ENCODE data around the gene ACP1.

Gene ACP1

DNA sequence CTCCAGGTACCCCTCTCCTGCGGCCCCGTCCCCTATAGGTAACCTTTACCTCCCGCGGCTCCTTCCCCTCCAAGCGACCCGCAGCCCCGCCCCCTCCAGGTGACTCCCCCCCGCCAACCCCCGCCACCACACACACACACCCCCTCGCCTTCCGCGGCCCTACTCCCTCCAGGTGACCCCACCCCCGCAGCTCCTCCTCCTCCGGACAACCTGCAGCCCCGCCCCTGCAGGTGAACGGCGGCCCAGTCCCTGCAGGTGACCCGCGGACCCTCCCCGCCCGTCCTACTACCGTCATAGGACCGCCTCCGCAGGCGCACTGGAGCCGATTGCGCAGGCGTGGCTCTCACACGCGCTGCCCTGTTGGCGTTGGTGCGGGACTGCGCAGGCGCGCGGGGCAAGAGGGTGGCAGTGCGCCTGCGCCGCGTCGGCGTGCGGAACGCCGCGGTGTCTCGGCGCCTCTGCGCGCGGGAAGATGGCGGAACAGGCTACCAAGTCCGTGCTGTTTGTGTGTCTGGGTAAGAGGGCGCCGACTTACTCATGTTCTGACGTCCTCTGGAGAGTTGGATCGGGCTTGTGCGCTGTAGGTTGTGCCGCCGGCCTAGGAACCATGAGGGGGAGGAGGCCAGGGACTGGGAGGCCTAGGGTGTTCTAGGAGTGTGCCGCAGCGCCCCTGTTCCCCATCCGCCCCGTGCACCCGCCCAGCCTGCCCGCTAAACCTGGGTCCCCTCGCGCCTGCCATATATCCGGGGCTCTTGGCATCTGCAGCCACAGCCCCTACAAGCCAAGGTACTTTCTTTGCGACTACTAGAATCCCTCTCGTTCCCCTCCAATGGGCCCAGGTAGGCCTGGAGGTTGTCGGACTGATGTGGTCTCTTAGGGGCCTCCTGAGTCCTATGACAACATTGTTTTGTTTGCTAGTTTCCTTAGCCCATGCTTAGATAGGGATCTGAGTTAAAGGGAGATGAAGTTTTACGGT is at the start of gene ACP1:
TSS of gene ACP1 (plus strand) at position 455 of the 976 bp plus-strand sequence. CDS start at position 473, 18 bp downstream.
- peak; percentile 92 for DNase-seq

DNA sequence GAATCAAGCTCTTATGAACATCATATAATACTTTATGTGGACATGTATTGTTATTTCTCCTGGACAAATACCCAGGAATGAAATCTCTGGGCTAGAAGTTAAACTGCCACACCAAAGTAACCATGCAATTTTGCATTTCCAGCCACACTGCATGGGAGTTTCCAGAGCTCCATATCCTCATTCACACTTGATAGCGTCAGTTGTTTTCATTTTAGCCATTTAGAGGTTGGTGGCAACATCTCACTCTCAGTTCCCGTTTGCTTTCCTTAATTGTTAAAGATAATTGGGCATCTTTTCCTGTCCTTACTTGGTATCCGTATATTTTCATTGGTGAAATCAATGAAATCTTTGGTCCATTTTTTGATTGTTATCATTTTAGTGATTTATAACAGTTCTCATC is 48.7 kb upstream of the ACP1 start:
- DNase-seq = no peak

DNA sequence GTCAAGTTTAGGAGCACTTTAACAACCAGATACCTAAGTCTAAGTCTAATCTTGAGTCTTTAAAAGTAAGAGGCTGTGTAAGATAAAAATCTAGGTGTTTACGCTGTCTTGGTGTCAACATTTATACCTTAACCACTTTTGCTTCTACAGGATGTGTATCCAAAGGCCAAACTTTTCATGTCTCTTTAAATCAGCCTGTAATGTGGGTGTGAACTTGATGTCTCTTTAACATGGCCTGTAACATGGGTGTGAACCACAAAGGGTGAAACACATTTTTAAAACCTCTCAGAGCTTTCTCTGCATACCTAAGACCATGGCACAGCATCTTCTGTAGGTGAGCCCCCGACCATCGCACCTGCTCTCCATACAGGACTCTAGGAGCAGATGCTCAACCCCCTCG is 41.3 kb upstream of the ACP1 start:
- no peak for DNase-seq

DNA sequence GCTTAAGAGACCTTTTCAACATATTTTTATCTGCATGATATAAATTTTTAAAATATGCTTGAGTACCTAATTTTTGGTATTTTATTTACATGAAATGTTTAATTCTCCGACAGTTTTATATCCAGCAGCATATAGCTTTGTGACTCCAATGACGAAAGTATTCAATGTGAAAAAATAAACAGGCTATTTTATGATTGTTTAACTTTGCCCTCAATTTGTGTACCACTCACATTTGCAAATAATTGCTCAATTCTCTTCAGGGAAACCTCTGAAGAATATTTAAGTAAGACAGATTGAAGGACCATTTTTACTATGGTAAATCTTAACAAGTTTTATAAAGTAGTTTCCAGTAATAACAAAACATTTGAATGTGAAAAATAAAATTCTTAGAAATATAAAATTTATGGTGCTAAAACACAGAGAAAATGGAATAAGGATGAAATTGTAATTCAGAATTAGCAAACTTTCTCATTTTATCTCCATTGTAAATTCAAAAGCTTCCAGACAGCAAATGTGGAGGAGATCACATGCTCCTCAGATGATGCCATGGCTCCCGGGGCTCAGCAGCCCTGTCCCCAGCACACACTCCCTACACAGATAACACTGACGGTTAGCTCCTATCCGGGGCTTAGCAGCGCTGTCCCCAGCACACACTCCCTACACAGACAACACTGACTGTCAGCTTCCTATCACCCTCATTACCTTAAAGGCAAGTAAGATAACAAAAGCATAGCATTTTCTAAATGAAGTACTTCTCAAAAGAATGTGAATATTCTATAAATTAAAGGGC is 40.6 kb upstream of the ACP1 start:
- no peak for DNase-seq

DNA sequence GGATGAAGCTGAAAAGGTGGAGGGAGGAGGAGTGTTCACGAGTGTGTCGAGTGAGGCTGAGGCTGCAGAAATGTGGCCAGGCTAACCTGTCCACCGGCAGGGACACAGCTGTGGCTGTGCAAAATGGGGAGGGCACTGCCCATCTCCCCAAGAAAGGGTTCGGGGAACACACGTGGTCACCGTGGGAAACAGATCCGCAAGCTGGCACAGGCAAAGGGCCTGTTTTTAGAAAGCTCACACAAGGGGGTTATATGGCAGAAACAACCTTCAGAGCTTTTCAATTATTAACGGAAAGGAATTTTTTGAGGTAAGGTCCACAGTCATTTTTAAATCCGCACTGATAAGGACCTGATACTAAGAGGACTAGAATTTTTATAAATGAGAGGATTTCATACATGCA is 36.6 kb upstream of the ACP1 start:
- DNase-seq = no peak

DNA sequence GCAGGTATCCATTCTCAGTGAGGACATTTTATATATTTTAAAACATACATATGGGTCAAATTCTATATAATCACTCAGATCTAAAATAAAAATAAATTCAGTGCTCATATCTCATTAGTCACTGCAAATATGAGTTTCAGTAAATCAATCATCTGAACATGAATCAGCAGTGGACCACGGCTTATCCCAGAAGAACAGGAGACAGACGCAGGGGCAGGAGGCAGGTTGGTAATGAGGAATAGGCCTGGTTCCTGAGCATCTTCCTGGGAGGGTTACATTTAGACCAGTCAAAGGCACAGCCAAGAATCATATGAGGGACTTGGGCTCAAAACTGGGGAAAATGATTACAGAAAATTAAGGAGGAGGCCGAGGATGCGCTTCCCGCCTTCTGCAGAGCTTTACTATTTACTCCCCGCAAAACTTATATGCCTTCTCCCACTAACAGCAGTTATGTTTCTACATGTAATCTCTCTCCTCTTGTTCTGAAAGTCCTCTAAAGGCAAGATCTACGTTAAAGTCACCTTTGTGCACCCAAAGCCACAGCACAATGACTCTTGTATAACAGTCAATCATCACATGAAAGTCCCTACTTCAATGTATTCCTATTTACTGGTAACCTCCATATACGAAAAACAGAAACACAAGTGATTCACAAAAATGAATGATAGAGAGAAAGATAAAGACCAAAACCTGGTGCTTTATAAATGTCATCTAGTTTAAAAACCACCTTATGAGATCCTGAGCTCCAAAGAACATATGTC is 36.0 kb upstream of the ACP1 start:
- no peak for DNase-seq

DNA sequence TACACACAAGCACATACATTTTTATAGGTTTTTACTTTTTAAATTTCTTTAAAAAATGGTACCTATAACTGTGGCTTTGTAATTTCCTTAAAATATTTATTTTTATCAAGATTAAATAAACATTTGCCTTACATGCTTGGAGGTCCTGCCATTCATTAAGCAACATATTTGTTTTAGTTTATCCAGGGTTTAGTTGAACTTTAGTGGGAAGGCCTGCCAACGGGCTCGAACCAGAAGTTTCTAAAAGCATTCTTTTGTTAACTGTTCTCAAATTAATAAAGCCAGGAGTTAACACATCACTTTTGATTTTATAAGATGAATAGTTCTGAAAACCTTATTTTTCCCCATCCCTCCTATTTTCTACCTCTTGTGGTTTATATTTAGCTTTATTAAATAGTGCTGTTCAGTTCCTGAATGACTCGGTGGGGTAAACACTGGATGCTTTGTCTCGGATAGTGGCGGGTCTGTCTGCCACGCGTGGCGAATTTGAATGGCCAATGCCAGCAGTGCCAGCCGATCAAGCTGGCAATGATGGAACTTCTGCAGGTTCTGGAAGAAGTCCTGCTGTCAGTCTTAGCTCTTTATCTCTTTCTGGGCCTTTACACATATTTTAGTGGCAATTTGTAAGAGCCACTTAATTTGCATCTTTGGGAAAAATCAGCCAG is 33.1 kb upstream of the ACP1 start:
- no peak for DNase-seq

DNA sequence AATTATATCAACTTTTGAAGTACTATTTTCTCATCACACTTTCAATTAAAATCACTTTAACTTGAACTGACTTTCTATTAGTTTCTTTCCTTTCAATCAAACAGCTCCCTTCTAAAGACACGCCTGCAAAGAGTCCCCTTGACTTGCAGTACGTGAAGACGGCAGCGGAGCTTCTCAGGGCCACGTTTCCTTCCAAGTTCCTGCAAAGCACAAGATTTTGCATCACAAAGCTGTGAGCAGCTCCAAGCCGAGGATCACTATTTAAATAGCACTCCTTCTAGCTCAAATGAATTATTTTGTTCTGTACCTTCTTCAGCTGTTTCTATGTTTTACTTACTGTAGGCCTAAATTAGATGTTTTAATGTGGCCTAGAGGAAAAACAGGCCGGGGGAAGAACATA is 31.7 kb upstream of the ACP1 start:
- no peak for DNase-seq

DNA sequence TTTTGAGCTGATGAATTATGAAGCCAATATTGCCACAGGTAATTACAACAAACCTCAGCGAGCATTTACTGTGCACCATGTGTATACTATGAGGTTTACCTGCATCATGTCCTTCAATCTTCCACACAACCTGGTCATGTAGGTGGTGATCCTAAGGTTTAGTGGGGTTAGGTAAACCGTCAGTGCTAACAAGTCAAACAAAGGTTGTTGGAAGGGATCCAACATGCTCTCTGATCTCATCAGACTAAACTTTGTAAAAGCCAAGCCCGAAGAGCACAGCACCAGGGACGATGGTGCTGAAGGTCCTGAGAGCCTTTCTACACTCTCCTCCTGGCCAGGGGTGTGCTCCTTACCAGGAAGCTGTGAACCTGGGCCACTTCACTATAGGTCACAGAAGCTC is 30.3 kb upstream of the ACP1 start:
- DNase-seq = no peak

DNA sequence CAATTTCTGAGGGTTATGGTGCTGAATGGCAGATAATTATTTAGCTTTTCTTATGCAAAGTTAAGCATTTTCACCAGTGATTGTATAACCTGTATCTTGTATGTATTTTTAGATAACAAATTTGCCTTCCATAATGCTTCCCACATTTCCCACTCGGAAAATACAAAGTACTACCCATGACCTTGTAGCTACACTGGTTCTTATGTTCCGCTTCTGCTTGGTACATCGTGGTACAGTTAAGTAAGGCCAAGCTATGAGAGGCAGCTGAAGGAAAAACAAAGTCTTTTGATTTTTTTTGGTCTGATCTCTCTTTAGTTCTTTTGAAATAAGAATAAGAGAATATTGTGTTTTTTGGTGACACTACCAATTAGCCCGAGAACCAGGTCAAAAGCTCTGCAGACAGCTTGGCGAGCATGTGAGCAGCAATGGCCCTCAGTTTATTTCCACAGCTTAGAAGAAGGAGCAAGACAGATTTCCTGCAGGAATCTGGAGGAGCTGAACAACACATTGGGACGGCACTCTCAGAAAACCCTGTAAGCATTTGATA is 27.7 kb upstream of the ACP1 start:
- no peak for DNase-seq

DNA sequence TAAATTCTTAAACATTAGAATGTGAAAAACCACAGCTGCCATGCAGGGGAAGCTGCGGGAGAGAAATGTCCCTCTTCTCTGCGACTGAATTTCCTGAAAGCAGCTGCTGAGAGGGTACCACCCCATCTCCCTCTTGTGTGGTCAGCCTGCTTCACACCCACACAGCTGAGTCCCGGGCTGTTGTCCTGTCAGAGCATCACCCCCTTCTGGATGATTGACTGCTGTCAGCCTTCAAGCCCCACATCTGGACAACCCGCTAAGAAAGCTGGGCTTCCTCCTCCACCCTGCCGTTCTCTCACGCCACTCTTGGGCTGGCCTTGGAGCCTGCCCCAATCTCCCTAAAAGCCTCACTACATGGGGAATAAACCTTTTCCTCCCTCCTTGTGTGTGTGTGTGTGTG is 26.9 kb upstream of the ACP1 start:
- DNase-seq = no peak

DNA sequence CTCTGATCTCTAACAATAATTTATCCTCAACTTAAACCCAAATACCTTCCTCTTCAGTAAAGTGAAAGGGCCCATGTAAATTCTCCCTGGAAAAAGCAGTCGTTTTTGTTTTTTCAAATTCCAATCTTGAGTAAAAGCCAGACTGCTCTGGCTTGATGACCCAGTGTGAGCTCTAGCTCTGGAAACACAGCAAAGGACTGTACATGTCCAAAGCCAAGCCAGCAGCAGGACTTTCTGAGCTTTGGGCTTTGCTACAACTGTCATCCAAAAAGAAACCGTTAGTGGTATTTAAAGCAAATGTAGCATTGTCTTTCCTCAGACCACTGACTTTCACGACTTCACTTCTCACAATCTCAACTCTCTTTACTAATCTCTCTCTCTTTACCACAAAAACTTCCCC is 26.3 kb upstream of the ACP1 start:
- DNase-seq = no peak

DNA sequence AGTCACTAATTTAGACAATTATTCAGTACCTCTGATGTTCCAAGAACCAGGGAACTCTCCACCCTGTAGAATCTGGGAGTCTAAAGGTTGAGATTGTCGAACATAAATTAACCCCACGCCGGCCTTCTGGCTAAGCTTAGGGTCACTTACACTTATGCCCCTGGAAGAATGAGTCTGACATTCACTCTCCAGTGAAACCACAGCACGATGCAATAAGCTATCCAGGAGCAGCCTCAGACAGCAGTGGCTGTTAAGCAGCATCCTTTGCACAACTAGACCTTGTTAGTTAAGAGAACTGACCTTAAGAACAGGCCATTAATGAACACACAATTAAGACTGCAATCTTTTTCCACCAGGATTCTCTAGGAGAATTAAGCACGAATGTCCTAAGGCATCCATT is 25.9 kb upstream of the ACP1 start:
- no peak for DNase-seq

DNA sequence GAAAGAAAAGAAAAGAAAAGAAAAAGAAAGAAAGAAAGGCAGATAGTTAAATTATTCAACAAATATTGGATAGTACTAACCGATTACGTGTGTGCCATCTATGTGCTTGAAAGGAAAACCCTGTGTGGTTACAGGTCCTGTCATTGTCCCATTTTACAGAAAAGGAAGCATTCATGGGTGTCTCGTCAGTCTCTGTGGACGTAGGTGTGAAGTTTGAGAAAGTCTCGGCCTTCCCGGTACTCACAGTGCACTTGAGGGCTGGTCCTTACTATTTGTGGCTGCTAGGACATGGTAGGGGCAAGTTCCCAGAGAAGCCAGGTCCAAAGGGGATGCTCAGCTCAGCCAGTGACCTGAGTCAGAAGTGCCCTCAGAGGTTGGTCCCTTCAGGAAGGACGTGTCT is 20.2 kb upstream of the ACP1 start:
- DNase-seq = no peak

DNA sequence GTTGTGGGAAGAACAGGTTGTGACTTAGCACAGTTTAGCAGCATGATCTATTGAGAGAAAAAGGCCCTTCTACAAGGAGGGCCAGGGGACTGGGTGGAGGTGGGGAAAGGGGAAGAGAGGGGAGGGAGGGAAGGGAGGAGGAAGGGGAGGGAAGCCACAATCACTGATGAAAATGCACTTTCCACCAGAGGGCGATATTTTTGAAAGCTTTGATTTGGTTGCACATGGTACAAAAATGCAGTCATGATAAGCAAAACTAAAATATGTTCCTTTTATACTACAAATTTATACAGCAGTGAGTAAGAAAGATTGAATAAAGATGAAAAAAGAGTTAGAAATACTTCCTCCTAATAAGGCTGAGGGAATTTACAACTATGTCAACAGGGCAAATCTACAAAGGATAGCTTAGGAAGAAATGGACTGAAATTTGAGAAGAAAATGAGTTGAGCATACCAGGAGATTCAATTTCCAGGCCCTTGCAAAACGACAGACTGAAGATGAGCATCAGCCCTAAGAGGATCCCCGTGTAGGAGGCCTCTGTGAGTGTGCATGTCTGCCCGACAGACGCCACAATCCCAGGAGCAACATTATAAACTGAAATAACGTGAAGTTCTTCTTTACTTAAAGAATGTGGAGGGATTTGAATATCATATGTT is 18.1 kb upstream of the ACP1 start:
- peak; percentile 16 for DNase-seq

DNA sequence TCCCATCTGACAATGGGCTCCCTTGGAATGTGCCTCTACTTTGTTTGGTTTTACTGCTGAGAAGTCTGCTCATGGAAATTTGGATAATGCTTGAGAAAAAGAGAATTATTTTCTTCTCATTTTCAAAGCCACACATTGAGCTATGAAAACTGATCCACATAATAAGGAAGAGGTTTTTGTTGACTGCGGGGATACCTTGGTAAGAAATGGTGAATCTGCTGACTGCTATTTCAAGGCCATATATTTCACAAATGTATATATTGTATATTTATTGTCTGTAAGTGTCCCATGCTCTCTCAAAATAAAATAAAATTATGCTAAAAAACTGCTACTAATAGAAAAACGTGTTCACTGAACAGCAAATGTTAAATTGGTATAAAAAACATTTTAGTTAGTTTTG is 16.0 kb upstream of the ACP1 start:
- DNase-seq = no peak

DNA sequence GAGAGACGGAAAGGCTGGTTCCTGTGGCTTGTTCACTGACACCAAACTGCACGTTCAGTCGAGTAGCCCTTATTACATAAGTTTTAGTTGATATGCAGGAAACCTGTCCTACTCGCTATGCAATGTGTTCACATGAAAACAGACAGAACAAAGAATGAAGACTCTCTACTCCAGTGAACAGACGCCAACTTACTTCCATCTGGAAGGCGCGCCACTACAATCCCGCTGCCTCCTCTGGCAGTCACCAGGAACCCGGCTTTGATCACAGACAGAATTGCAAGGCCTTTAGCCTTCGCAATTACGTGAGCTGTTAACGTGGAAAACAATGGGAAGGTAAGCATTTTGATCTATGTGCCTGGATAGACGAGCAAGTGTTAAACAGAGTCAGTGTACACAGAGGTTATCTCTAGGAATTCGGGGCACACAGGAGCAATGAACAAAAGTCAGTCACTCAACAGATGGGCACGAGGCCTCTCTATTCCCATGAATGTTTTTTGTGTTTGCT is 15.2 kb upstream of the ACP1 start:
- DNase-seq = no peak

DNA sequence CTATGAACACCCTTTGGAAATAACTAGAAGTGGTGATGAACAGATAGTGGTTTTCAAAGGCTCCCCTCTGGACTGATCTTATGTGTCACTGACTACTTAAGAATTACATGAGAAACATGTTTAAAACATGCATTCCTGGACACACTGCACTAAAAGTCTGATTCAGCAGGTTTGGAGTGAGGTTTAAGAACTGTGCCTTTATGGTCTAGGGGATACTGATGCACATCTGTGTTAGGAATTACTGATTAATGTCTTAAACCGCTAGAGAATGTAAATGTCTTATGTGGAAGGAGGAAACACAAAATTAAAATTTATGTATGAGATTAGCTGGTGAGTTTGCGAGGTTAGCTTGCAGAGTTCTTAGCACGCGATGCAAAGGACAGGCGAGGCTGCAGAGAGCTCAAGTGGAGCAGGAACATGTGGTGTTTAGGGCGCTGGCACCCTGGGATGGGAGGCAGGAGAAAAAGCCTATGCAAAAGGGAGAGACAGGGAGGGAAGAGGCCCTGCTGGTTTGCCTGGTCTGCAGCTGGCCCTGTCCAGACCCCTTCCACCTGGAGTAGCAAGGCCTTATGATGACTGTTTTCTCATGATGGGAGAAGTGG is 12.6 kb upstream of the ACP1 start:
- DNase-seq = no peak

DNA sequence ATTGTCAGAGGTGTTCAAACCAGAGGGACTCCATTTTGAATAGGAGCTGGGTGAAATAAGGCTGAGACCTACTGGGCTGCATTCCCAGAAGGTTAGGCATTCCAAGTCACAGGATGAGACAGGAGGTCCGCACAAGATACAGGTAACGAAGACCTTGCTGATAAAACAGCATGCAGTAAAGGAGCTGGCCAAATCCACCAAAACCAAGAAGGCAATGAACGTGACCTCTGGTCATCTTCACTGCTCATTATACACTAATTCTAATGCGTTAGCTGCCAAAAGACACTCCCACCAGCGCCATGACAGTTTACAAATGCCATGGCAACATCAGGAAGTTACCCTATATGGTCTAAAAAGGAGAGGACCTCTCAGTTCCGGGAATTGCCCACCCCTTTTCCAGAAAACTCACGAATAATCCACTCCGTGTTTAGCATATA is 11.5 kb upstream of the ACP1 start:
- DNase-seq = no peak

DNA sequence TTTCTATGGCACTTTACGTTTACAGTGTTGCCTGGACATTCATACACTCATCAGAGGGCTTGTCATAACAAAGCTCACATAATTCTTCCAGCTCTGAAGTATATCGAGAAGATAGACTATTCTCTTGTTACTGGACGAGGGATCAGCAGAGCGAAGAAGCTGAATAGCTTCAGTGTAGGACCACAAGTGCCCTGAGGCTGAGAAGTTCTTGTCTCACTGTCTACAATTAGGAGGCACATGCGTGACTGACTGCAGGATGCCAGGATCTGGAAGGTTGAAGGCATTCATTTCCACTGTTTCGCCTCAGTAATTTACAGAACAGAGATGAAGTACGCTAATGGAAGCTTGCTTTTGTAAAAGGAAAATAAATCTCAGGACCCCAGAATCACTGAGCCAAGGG is 10.5 kb upstream of the ACP1 start:
- no peak for DNase-seq

DNA sequence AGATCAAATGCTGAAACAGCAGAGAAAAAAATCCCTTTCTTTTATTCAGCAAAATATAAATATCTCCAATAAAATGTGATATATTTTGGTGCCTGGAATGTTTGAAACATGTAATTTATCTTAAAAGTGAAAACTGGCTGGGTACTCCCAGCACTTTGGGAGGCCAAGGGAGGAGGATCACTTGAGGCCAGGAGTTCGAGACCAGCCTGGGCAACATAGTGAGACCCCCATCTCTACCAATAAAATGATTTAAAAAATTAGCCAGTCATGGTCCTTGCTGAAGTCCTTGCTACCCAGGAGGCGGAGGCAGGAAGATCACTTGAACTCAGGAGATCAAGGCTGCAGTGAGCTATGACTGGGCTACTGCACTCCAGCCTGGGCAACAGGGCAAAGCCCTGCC is 9.6 kb upstream of the ACP1 start:
- no peak for DNase-seq

Measured in NCI-H1048 (cell line).